HEK293 (cell line): ENCODE data around the gene IPO11.

Source experiments
- HOXA7 ChIP-seq: sonication (generic); formaldehyde crosslinking; IDR thresholded peaks from 2 replicates; pipeline ENCODE4 v1.8.1; 2022; ENCODE audit warnings: missing genetic modification reagents, borderline replicate concordance
- KLF10 ChIP-seq: fragments of 450-650 bp; IDR thresholded peaks from 2 replicates; pipeline ENCODE4 v1.5.1; 2018; ENCODE audit warnings: missing biosample characterization, mild to moderate bottlenecking, missing genetic modification characterization
- RBAK ChIP-seq: fragments of 450-650 bp; formaldehyde crosslinking; IDR thresholded peaks from 2 replicates; pipeline ENCODE4 v1.5.1; 2016; ENCODE audit warnings: missing biosample characterization, missing genetic modification characterization
- SP2 ChIP-seq: fragments of 450-650 bp; formaldehyde crosslinking; IDR thresholded peaks from 2 replicates; pipeline ENCODE4 v1.5.1; 2016; ENCODE audit warnings: missing biosample characterization, missing genetic modification characterization
- ZBTB1 ChIP-seq: fragments of 450-650 bp; formaldehyde crosslinking; IDR thresholded peaks from 2 replicates; pipeline ENCODE4 v1.5.1; 2016; ENCODE audit warnings: missing biosample characterization, missing genetic modification characterization
- ZNF274 ChIP-seq, 2 experiments: fragments of 200-500 bp in 1 of 2; fragments of 450-650 bp in 1 of 2; sonication (Bioruptor generic) in 1 of 2; formaldehyde crosslinking in 1 of 2; IDR thresholded peaks; 2 replicates each; pipeline versions ENCODE4 v1.5.1 to v1.6.1; 2014 to 2016; ENCODE audit warnings: borderline replicate concordance in 1 of 2, inconsistent platforms in 1 of 2, low read length in 1 of 2, missing biosample characterization in 1 of 2, missing genetic modification characterization in 1 of 2
- ZNF416 ChIP-seq: fragments of 450-650 bp; formaldehyde crosslinking; IDR thresholded peaks from 2 replicates; pipeline ENCODE4 v1.5.1; 2016; ENCODE audit warnings: missing biosample characterization, missing genetic modification characterization
- ZNF777 ChIP-seq: fragments of 450-650 bp; formaldehyde crosslinking; IDR thresholded peaks from 2 replicates; pipeline ENCODE4 v1.5.1; 2017; ENCODE audit warnings: missing biosample characterization, missing genetic modification characterization, borderline replicate concordance
- ZNF785 ChIP-seq: fragments of 450-650 bp; formaldehyde crosslinking; IDR thresholded peaks from 2 replicates; pipeline ENCODE4 v1.5.1; 2016; ENCODE audit warnings: missing biosample characterization, missing genetic modification characterization
- ZSCAN30 ChIP-seq: fragments of 450-650 bp; IDR thresholded peaks from 2 replicates; pipeline ENCODE4 v1.5.1; 2018; ENCODE audit warnings: missing biosample characterization, mild to moderate bottlenecking, missing genetic modification characterization, moderate library complexity
- TF ChIP-seq, protein P1 (sequence below): fragments of 450-650 bp; formaldehyde crosslinking; IDR thresholded peaks from 2 replicates; pipeline ENCODE4 v1.5.1; 2016; ENCODE audit warnings: missing biosample characterization, missing genetic modification characterization
- TF ChIP-seq, protein P2 (sequence below): fragments of 450-650 bp; IDR thresholded peaks from 2 replicates; pipeline ENCODE4 v1.5.1; 2018; ENCODE audit warnings: missing biosample characterization, mild to moderate bottlenecking, missing genetic modification characterization
- TF ChIP-seq, protein P3 (sequence below): fragments of 450-650 bp; formaldehyde crosslinking; IDR thresholded peaks from 2 replicates; pipeline ENCODE4 v1.5.1; 2016; ENCODE audit warnings: missing biosample characterization, missing genetic modification characterization, low read depth
- TF ChIP-seq, protein P4 (sequence below): fragments of 450-650 bp; formaldehyde crosslinking; IDR thresholded peaks from 2 replicates; pipeline ENCODE4 v1.5.1; 2017; ENCODE audit warnings: missing biosample characterization, missing genetic modification characterization

DNA sequence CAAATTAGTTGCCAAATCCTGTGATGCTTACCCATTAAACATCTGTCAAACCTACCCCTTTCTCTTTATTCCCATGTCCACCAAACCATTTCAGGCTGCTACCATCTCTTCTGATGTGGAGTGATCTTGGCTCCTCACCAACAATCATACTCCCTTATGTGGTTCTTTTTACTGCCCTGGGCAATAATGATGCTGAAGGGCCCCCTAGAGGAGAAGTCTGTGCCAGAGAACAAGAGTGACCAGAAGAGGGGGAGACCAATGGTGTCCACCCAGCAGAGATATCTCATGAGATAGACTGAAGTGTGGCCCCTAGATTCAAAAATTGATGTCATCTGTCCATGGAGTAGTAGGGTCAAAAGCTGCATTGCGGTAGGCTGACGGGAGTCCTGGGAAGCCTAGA, 176.9 kb downstream of the IPO11 start:
- TF ChIP-seq, protein P1, sequence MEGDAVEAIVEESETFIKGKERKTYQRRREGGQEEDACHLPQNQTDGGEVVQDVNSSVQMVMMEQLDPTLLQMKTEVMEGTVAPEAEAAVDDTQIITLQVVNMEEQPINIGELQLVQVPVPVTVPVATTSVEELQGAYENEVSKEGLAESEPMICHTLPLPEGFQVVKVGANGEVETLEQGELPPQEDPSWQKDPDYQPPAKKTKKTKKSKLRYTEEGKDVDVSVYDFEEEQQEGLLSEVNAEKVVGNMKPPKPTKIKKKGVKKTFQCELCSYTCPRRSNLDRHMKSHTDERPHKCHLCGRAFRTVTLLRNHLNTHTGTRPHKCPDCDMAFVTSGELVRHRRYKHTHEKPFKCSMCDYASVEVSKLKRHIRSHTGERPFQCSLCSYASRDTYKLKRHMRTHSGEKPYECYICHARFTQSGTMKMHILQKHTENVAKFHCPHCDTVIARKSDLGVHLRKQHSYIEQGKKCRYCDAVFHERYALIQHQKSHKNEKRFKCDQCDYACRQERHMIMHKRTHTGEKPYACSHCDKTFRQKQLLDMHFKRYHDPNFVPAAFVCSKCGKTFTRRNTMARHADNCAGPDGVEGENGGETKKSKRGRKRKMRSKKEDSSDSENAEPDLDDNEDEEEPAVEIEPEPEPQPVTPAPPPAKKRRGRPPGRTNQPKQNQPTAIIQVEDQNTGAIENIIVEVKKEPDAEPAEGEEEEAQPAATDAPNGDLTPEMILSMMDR (tag by site-specific recombination) = no peak
- TF ChIP-seq ZNF274 (IDR thresholded peaks at IDR 0.05; ENCODE audit: low read length) = no peak
- TF ChIP-seq ZNF274 (tag by site-specific recombination; IDR thresholded peaks at IDR 0.05; ENCODE audit: borderline replicate concordance) = no peak
- TF ChIP-seq SP2 (tag by site-specific recombination) = no peak
- no peak for TF ChIP-seq ZNF777 (tag by site-specific recombination)
- no peak for TF ChIP-seq RBAK (tag by site-specific recombination)
- TF ChIP-seq ZSCAN30 (tag by site-specific recombination) = no peak
- TF ChIP-seq ZNF785 (tag by site-specific recombination) = no peak
- TF ChIP-seq, protein P2, sequence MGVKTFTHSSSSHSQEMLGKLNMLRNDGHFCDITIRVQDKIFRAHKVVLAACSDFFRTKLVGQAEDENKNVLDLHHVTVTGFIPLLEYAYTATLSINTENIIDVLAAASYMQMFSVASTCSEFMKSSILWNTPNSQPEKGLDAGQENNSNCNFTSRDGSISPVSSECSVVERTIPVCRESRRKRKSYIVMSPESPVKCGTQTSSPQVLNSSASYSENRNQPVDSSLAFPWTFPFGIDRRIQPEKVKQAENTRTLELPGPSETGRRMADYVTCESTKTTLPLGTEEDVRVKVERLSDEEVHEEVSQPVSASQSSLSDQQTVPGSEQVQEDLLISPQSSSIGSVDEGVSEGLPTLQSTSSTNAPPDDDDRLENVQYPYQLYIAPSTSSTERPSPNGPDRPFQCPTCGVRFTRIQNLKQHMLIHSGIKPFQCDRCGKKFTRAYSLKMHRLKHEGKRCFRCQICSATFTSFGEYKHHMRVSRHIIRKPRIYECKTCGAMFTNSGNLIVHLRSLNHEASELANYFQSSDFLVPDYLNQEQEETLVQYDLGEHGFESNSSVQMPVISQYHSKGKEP (tag by site-specific recombination) = no peak
- no peak for TF ChIP-seq HOXA7 (CRISPR knock-in tag)
- TF ChIP-seq, protein P3, sequence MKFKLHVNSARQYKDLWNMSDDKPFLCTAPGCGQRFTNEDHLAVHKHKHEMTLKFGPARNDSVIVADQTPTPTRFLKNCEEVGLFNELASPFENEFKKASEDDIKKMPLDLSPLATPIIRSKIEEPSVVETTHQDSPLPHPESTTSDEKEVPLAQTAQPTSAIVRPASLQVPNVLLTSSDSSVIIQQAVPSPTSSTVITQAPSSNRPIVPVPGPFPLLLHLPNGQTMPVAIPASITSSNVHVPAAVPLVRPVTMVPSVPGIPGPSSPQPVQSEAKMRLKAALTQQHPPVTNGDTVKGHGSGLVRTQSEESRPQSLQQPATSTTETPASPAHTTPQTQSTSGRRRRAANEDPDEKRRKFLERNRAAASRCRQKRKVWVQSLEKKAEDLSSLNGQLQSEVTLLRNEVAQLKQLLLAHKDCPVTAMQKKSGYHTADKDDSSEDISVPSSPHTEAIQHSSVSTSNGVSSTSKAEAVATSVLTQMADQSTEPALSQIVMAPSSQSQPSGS (tag by site-specific recombination) = no peak
- TF ChIP-seq, protein P4, sequence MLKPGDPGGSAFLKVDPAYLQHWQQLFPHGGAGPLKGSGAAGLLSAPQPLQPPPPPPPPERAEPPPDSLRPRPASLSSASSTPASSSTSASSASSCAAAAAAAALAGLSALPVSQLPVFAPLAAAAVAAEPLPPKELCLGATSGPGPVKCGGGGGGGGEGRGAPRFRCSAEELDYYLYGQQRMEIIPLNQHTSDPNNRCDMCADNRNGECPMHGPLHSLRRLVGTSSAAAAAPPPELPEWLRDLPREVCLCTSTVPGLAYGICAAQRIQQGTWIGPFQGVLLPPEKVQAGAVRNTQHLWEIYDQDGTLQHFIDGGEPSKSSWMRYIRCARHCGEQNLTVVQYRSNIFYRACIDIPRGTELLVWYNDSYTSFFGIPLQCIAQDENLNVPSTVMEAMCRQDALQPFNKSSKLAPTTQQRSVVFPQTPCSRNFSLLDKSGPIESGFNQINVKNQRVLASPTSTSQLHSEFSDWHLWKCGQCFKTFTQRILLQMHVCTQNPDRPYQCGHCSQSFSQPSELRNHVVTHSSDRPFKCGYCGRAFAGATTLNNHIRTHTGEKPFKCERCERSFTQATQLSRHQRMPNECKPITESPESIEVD (tag by site-specific recombination) = no peak
- no peak for TF ChIP-seq KLF10 (tag by site-specific recombination)
- no peak for TF ChIP-seq ZBTB1 (tag by site-specific recombination)
- no peak for TF ChIP-seq ZNF416 (tag by site-specific recombination)
